Measurements from ENCODE around the gene ARIH2.

Gene ARIH2

DNA sequence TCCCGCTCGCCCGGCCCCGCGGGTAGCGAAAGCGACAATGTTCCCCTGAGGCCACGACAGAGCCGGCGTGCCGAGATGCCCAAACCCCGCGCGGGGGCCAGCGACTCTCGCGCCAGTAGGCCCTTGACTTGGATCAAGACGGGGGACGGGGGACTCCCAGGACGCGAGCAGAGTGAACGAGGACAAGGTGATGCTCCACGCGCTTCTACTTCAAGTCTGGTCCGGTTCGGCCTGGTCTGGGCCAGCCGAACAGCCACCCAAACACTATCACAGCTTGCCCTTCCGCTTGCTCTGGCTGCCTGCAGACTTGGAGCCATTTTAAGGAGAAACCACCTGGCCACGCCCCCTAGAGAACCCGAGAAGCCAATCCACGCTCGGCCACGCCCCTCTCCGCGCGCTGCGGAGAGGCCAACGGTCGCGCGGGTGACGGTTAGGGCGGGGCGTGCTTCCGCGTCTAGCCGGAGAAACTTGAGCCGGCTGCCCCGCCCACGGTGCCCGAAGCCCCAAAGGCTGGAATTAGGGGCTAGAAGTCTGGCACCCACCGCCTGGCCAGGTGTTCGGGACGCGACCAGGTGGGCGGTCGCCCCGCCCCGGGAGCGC, 102.7 kb downstream of the ARIH2 start:
- no peaks in the 10 kb centered on the region for H3K27me3 ChIP-seq (ENCODE audit: control insufficient read depth in 1 of 2, insufficient read depth in 2 of 2, low read length in 2 of 2)
- H3K27ac ChIP-seq (ENCODE audit: low read length), result peak overlapping the region; percentile 98
- H3K4me1 ChIP-seq (ENCODE audit: control insufficient read depth, insufficient read depth, low read length), result peaks cover 51% of the 10 kb centered on the region
- H3K9me3 ChIP-seq (ENCODE audit: control insufficient read depth in 2 of 2, low read length in 2 of 2), result no peaks in the 10 kb centered on the region
- H3K9ac ChIP-seq (ENCODE audit: low read length in 2 of 2), result peak overlapping the region; percentile 76 to 95
- H3K36me3 ChIP-seq (ENCODE audit: control insufficient read depth in 2 of 2, insufficient read depth in 2 of 2, low read length in 2 of 2), result peaks cover 29% of the 10 kb centered on the region in 2 donors
- peak overlapping the region; percentile 71 to 95 for H3K4me3 ChIP-seq (ENCODE audit: low read length in 2 of 2)

GRCh38 chr3:49021813-49022687, 103.4 kb downstream of the ARIH2 start, which contains the start of gene NDUFAF3:
Gene NDUFAF3 (plus strand): TSS chr3:49022121. CDS start chr3:49022145, 24 bp downstream.
- H3K27ac ChIP-seq (ENCODE audit: low read length), result peak within 1 kb of the TSS; percentile 98
- peaks cover 27 to 33% of the 10 kb centered on the region in 2 donors for H3K36me3 ChIP-seq (ENCODE audit: control insufficient read depth in 2 of 2, insufficient read depth in 2 of 2, low read length in 2 of 2)
- H3K27me3 ChIP-seq (ENCODE audit: control insufficient read depth in 1 of 2, insufficient read depth in 2 of 2, low read length in 2 of 2), result no peaks in the 10 kb centered on the region
- H3K9ac ChIP-seq (ENCODE audit: low read length in 2 of 2), result peak within 1 kb of the TSS; percentile 76 to 95
- H3K4me1 ChIP-seq (ENCODE audit: control insufficient read depth, insufficient read depth, low read length), result peaks cover 46% of the 10 kb centered on the region
- peak within 1 kb of the TSS; percentile 71 to 95 for H3K4me3 ChIP-seq (ENCODE audit: low read length in 2 of 2)
- H3K9me3 ChIP-seq (ENCODE audit: control insufficient read depth in 2 of 2, low read length in 2 of 2), result no peaks in the 10 kb centered on the region

DNA sequence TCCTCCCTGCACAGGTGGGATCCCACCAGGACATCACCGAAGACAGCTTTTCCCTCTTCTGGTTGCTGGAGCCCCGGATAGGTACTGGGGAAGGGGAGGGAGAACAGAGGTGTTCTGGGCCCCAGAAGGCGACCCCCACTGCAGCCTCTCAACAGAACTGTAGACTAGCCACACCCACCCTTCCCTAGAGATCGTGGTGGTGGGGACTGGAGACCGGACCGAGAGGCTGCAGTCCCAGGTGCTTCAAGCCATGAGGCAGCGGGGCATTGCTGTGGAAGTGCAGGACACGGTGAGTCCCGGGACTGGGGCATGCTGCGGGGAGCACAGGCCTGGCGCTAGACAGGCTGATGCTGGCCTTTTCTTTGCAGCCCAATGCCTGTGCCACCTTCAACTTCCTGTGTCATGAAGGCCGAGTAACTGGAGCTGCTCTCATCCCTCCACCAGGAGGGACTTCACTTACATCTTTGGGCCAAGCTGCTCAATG, 104.1 kb downstream of the ARIH2 start:
- H3K4me3 ChIP-seq (ENCODE audit: low read length in 2 of 2), result peak overlapping the region; percentile 71 to 95
- H3K36me3 ChIP-seq (ENCODE audit: control insufficient read depth in 2 of 2, insufficient read depth in 2 of 2, low read length in 2 of 2), result peaks cover 27 to 33% of the 10 kb centered on the region in 2 donors
- H3K4me1 ChIP-seq (ENCODE audit: control insufficient read depth, insufficient read depth, low read length), result peaks cover 40% of the 10 kb centered on the region
- no peaks in the 10 kb centered on the region for H3K9me3 ChIP-seq (ENCODE audit: control insufficient read depth in 2 of 2, low read length in 2 of 2)
- peak overlapping the region; percentile 76 to 95 for H3K9ac ChIP-seq (ENCODE audit: low read length in 2 of 2)
- H3K27ac ChIP-seq (ENCODE audit: low read length), result peak overlapping the region; percentile 98
- no peaks in the 10 kb centered on the region for H3K27me3 ChIP-seq (ENCODE audit: control insufficient read depth in 1 of 2, insufficient read depth in 2 of 2, low read length in 2 of 2)

DNA sequence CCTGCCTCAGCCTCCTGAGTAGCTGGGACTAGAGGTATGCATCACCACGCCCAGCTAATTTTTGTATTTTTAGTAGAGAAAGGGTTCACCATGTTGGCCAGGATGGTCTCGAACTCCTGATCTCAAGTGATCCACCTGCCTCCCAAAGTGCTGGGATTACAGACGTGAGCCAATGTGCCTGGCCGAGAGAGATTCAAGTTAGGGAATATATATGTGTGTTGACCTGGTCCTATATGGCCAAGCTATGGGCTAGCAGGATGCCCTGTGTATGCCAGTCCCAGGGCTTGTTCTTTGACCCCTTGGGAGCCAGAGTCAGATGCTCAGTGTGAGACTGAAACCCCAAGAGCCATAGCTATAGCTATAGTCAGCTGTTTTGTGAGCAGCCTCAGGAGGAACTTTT, 105.1 kb downstream of the ARIH2 start:
- H3K27ac ChIP-seq (ENCODE audit: low read length), result no peak overlapping the region

DNA sequence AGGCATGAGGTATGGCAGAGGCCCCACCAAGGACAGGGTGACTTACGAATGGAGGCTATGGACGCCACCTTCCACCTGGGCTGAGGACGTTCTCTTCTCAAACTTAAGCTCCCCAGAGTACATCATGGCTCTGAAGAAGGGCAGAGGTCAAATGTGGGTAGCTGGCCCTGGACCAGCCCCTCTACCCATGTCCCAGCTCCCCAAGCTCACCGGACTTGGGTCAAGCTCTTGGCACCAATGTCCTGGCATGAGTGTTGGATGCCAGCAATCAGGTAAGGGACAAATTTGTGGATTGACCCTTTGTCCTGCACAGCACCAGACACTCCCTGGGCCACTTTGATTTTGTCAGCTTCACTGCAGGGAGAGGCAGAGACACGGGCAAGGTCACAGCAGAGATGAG, 105.8 kb downstream of the ARIH2 start:
- peaks cover 27 to 33% of the 10 kb centered on the region in 2 donors for H3K36me3 ChIP-seq (ENCODE audit: control insufficient read depth in 2 of 2, insufficient read depth in 2 of 2, low read length in 2 of 2)
- H3K9ac ChIP-seq (ENCODE audit: low read length in 2 of 2), result no peak overlapping the region
- peaks cover 36% of the 10 kb centered on the region for H3K4me1 ChIP-seq (ENCODE audit: control insufficient read depth, insufficient read depth, low read length)
- no peaks in the 10 kb centered on the region for H3K27me3 ChIP-seq (ENCODE audit: control insufficient read depth in 1 of 2, insufficient read depth in 2 of 2, low read length in 2 of 2)
- H3K9me3 ChIP-seq (ENCODE audit: control insufficient read depth in 2 of 2, low read length in 2 of 2), result no peaks in the 10 kb centered on the region
- H3K4me3 ChIP-seq (ENCODE audit: low read length in 2 of 2), result no peak overlapping the region
- H3K27ac ChIP-seq (ENCODE audit: low read length), result no peak overlapping the region

More for the DNA sequence above, 105.1 kb downstream of the ARIH2 start:
- Histone ChIP-seq H3K9ac (ENCODE audit: low read length in 2 of 2) (no peak overlapping the region), H3K4me3 (ENCODE audit: low read length in 2 of 2) (no peak overlapping the region), H3K36me3 (ENCODE audit: control insufficient read depth in 2 of 2, insufficient read depth in 2 of 2, low read length in 2 of 2) (peaks cover 27 to 33% of the 10 kb centered on the region in 2 donors), H3K27me3 (ENCODE audit: control insufficient read depth in 1 of 2, insufficient read depth in 2 of 2, low read length in 2 of 2) (no peaks in the 10 kb centered on the region), H3K4me1 (ENCODE audit: control insufficient read depth, insufficient read depth, low read length) (peaks cover 36% of the 10 kb centered on the region), H3K9me3 (ENCODE audit: control insufficient read depth in 2 of 2, low read length in 2 of 2) (no peaks in the 10 kb centered on the region)

GRCh38 chr3:49025005-49025792, 106.6 kb downstream of the ARIH2 start:
- no peak overlapping the region for H3K9ac ChIP-seq (ENCODE audit: low read length in 2 of 2)

GRCh38 chr3:49025793-49026520, 107.3 kb downstream of the ARIH2 start:
- Histone ChIP-seq H3K9me3 (ENCODE audit: control insufficient read depth in 2 of 2, low read length in 2 of 2) (no peaks in the 10 kb centered on the region), H3K9ac (ENCODE audit: low read length in 2 of 2) (no peak overlapping the region), H3K4me1 (ENCODE audit: control insufficient read depth, insufficient read depth, low read length) (peaks cover 26% of the 10 kb centered on the region), H3K27me3 (ENCODE audit: control insufficient read depth in 1 of 2, insufficient read depth in 2 of 2, low read length in 2 of 2) (no peaks in the 10 kb centered on the region), H3K36me3 (ENCODE audit: control insufficient read depth in 2 of 2, insufficient read depth in 2 of 2, low read length in 2 of 2) (peaks cover 27 to 38% of the 10 kb centered on the region in 2 donors), H3K4me3 (ENCODE audit: low read length in 2 of 2) (no peak overlapping the region), H3K27ac (ENCODE audit: low read length) (no peak overlapping the region)

More at GRCh38 chr3:49025005-49025792, 106.6 kb downstream of the ARIH2 start:
- Histone ChIP-seq H3K4me3 (ENCODE audit: low read length in 2 of 2) (no peak overlapping the region), H3K4me1 (ENCODE audit: control insufficient read depth, insufficient read depth, low read length) (peaks cover 33% of the 10 kb centered on the region), H3K27me3 (ENCODE audit: control insufficient read depth in 1 of 2, insufficient read depth in 2 of 2, low read length in 2 of 2) (no peaks in the 10 kb centered on the region), H3K9me3 (ENCODE audit: control insufficient read depth in 2 of 2, low read length in 2 of 2) (no peaks in the 10 kb centered on the region), H3K36me3 (ENCODE audit: control insufficient read depth in 2 of 2, insufficient read depth in 2 of 2, low read length in 2 of 2) (peaks cover 27 to 33% of the 10 kb centered on the region in 2 donors), H3K27ac (ENCODE audit: low read length) (no peak overlapping the region)

DNA sequence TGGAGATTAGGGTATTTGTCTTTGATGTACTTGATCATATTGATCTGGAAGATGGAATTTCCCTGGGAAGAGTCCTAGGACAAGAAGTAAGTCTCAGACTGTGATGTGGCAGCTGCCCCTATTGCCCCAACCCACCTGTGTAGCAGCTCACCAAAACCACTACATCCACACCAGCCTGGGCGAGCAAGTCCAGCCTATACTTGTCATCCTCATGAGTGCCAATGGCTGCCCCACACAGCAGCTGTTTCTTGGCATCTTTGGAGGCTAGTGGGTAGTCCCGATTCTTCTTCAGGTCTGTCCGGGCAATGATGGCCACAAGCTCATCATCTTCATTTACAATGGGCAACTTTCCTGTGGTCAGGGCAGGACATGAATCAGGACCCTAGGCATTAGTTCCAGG, 107.9 kb downstream of the ARIH2 start:
- peaks cover 23% of the 10 kb centered on the region for H3K4me1 ChIP-seq (ENCODE audit: control insufficient read depth, insufficient read depth, low read length)
- H3K27me3 ChIP-seq (ENCODE audit: control insufficient read depth in 1 of 2, insufficient read depth in 2 of 2, low read length in 2 of 2), result no peaks in the 10 kb centered on the region
- H3K9ac ChIP-seq (ENCODE audit: low read length in 2 of 2), result no peak overlapping the region
- no peak overlapping the region for H3K27ac ChIP-seq (ENCODE audit: low read length)
- no peak overlapping the region for H3K4me3 ChIP-seq (ENCODE audit: low read length in 2 of 2)
- H3K9me3 ChIP-seq (ENCODE audit: control insufficient read depth in 2 of 2, low read length in 2 of 2), result no peaks in the 10 kb centered on the region
- H3K36me3 ChIP-seq (ENCODE audit: control insufficient read depth in 2 of 2, insufficient read depth in 2 of 2, low read length in 2 of 2), result peaks cover 30 to 40% of the 10 kb centered on the region in 2 donors

DNA sequence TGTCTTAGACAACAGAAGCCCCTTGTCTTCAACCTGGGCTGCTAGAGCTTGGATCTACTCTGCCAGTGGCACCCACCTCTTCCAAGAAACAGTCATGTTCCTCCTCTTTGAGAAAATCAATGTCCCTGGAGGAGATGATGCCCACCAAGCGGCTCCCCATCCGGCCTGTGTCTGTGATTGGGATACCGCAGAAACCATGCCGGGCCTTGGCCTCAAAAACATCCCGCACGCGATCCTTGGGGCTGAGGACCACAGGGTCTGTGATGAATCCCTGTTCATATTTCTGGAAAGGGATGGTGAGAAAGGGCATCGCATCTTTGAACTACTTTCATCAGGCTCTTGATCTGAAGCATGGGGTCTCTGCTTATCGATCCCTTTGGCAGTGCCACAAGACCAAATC, 109.0 kb downstream of the ARIH2 start:
- Histone ChIP-seq H3K9me3 (ENCODE audit: control insufficient read depth in 2 of 2, low read length in 2 of 2) (no peaks in the 10 kb centered on the region), H3K36me3 (ENCODE audit: control insufficient read depth in 2 of 2, insufficient read depth in 2 of 2, low read length in 2 of 2) (peaks cover 41 to 51% of the 10 kb centered on the region in 2 donors), H3K4me1 (ENCODE audit: control insufficient read depth, insufficient read depth, low read length) (peaks cover 23% of the 10 kb centered on the region), H3K27me3 (ENCODE audit: control insufficient read depth in 1 of 2, insufficient read depth in 2 of 2, low read length in 2 of 2) (no peaks in the 10 kb centered on the region), H3K4me3 (ENCODE audit: low read length in 2 of 2) (no peak overlapping the region), H3K27ac (ENCODE audit: low read length) (peak overlapping the region; percentile 96), H3K9ac (ENCODE audit: low read length in 2 of 2) (no peak overlapping the region)

DNA sequence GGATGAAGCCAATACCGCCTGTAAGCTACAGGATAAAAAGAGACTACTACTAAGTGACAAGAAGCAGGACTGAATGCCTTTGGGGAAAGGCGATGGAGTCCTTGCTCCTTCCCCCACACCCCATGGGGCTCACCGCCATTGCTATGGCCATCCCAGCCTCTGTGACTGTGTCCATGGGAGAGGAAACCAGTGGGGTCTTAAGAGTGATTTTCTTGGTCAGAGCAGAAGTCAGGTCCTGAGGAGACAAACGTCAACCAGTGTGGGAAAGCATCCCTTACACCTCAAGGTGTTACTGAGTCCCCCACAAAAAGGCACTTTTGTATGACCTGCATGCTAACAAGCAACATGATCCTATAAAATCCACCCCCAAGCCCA, 109.6 kb downstream of the ARIH2 start:
- peak overlapping the region; percentile 87 to 96 for H3K9ac ChIP-seq (ENCODE audit: low read length in 2 of 2)
- peak overlapping the region; percentile 96 for H3K27ac ChIP-seq (ENCODE audit: low read length)
- H3K27me3 ChIP-seq (ENCODE audit: control insufficient read depth in 1 of 2, insufficient read depth in 2 of 2, low read length in 2 of 2), result no peaks in the 10 kb centered on the region
- no peaks in the 10 kb centered on the region for H3K9me3 ChIP-seq (ENCODE audit: control insufficient read depth in 2 of 2, low read length in 2 of 2)
- peaks cover 47 to 54% of the 10 kb centered on the region in 2 donors for H3K36me3 ChIP-seq (ENCODE audit: control insufficient read depth in 2 of 2, insufficient read depth in 2 of 2, low read length in 2 of 2)
- H3K4me3 ChIP-seq (ENCODE audit: low read length in 2 of 2), result peak overlapping the region; percentile 45 to 84
- peaks cover 19% of the 10 kb centered on the region for H3K4me1 ChIP-seq (ENCODE audit: control insufficient read depth, insufficient read depth, low read length)

All from stomach smooth muscle (tissue), 2 donors.